SK-N-SH treated with all-trans-retinoic acid at 6 μM for 48 hours (cell line): ENCODE measurements around the gene GALNT3.

Source experiments
- ATAC-seq: fragments of 200-7000 bp; cut with Tn5 transposase; 3 replicates; pipeline ENCODE4 v1.9.1; 2020; ENCODE audit warnings: mild to moderate bottlenecking, moderate library complexity
- ARNTL ChIP-seq: fragments of 450-650 bp; formaldehyde crosslinking; IDR thresholded peaks from 2 replicates; pipeline ENCODE4 v1.5.0; 2020; ENCODE audit warnings: low read depth, mild to moderate bottlenecking, moderate library complexity, borderline replicate concordance
- BACH2 ChIP-seq: fragments of 250-450 bp; sonication (Bioruptor Pico); IDR thresholded peaks from 2 replicates; pipeline ENCODE4 v1.9.0; 2021; ENCODE audit warnings: mild to moderate bottlenecking, borderline replicate concordance
- CSDC2 ChIP-seq: fragments of 250-450 bp; sonication (Bioruptor Pico); IDR thresholded peaks from 2 replicates; pipeline ENCODE4 v1.5.0; 2020; ENCODE audit warnings: mild to moderate bottlenecking, moderate library complexity
- ESRRG ChIP-seq: fragments of 250-450 bp; sonication (Bioruptor Pico); IDR thresholded peaks from 2 replicates; pipeline ENCODE4 v1.6.1; 2021; ENCODE audit warnings: mild to moderate bottlenecking
- GLIS3 ChIP-seq: fragments of 250-450 bp; sonication (Bioruptor Pico); IDR thresholded peaks from 2 replicates; pipeline ENCODE4 v1.5.0; 2020; ENCODE audit warnings: mild to moderate bottlenecking, moderate library complexity
- PPARA ChIP-seq: fragments of 250-450 bp; sonication (Bioruptor Pico); IDR thresholded peaks from 2 replicates; pipeline ENCODE4 v1.5.0; 2020; ENCODE audit warnings: mild to moderate bottlenecking, borderline replicate concordance
- RARB ChIP-seq: fragments of 250-450 bp; sonication (Bioruptor Pico); IDR thresholded peaks from 2 replicates; pipeline ENCODE4 v1.8.0; 2021; ENCODE audit warnings: mild to moderate bottlenecking, moderate library complexity
- SNAI2 ChIP-seq: fragments of 250-450 bp; sonication (Bioruptor Pico); IDR thresholded peaks from 2 replicates; pipeline ENCODE4 v1.5.0; 2020; ENCODE audit warnings: mild to moderate bottlenecking, moderate library complexity
- TCF4 ChIP-seq: fragments of 250-450 bp; sonication (Bioruptor Pico); IDR thresholded peaks from 2 replicates; pipeline ENCODE4 v1.8.0; 2021; ENCODE audit warnings: mild to moderate bottlenecking, moderate library complexity, borderline replicate concordance
- ZC3H10 ChIP-seq: fragments of 250-450 bp; sonication (Bioruptor Pico); IDR thresholded peaks from 2 replicates; pipeline ENCODE4 v1.5.1; 2021; ENCODE audit warnings: mild to moderate bottlenecking, moderate library complexity
- ZFP30 ChIP-seq: fragments of 450-650 bp; formaldehyde crosslinking; IDR thresholded peaks from 2 replicates; pipeline ENCODE4 v1.5.0; 2022; ENCODE audit warnings: mild to moderate bottlenecking, moderate library complexity
- ZNF565 ChIP-seq: fragments of 450-650 bp; formaldehyde crosslinking; conservative IDR thresholded peaks from 2 replicates; pipeline ENCODE4 v1.5.0; 2020; ENCODE audit warnings: low read depth, mild to moderate bottlenecking, moderate library complexity
- ZNF8 ChIP-seq: fragments of 450-650 bp; formaldehyde crosslinking; IDR thresholded peaks from 2 replicates; pipeline ENCODE4 v1.5.0; 2020; ENCODE audit warnings: mild to moderate bottlenecking, moderate library complexity
- TF ChIP-seq, protein P1 (sequence below): fragments of 250-450 bp; sonication (Bioruptor Pico); IDR thresholded peaks from 2 replicates; pipeline ENCODE4 v1.5.0; 2020; ENCODE audit warnings: mild to moderate bottlenecking, moderate library complexity
- TF ChIP-seq, protein P2 (sequence below): fragments of 250-450 bp; sonication (Bioruptor Pico); IDR thresholded peaks from 2 replicates; pipeline ENCODE4 v1.8.0; 2021; ENCODE audit warnings: low read depth, mild to moderate bottlenecking, moderate library complexity, borderline replicate concordance
- TF ChIP-seq, protein P3 (sequence below): fragments of 250-450 bp; sonication (Bioruptor Pico); IDR thresholded peaks from 2 replicates; pipeline ENCODE4 v1.5.1; 2020; ENCODE audit warnings: low read depth, mild to moderate bottlenecking, moderate library complexity

The GALNT3 gene

DNA sequence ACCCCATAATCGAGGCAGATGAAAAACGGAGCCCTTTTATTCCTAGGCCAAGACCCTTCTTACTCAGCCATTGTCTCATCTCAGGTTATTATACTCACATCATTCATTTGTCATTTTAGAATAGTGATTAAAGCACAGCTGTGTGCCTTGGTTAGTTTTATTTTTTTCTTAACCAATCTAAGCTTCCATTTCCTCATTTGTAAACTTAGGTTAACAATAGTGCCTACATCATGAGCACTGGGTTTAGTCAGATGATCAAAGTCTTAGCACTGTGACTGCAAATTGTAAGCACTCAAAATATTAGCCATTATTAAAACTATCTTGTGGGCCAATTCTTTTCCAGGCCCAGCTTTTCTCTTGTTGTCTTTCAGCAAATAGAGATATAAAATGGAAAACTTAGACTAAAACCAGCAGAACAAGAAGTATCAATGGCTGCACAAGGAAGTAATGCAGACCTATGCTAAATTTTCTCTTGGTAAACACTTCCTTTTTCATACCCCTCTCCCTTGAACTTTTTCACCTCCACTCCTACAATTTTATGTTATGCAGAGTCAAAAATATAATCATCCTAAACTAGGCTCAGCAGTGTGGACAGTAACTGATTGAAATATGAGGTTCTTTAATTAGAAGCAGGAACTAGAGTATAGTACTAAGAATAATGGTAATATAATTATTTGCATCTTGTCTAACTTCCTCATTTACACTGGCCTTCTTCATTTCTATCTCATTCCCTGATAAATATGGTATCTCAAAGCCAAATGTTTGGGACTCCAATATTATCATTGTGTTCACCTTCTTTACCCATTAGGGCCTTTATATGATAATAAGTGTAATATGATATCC lies 21.5 kb upstream of the GALNT3 start:
- no peak for TF ChIP-seq RARB
- TF ChIP-seq, protein P1, sequence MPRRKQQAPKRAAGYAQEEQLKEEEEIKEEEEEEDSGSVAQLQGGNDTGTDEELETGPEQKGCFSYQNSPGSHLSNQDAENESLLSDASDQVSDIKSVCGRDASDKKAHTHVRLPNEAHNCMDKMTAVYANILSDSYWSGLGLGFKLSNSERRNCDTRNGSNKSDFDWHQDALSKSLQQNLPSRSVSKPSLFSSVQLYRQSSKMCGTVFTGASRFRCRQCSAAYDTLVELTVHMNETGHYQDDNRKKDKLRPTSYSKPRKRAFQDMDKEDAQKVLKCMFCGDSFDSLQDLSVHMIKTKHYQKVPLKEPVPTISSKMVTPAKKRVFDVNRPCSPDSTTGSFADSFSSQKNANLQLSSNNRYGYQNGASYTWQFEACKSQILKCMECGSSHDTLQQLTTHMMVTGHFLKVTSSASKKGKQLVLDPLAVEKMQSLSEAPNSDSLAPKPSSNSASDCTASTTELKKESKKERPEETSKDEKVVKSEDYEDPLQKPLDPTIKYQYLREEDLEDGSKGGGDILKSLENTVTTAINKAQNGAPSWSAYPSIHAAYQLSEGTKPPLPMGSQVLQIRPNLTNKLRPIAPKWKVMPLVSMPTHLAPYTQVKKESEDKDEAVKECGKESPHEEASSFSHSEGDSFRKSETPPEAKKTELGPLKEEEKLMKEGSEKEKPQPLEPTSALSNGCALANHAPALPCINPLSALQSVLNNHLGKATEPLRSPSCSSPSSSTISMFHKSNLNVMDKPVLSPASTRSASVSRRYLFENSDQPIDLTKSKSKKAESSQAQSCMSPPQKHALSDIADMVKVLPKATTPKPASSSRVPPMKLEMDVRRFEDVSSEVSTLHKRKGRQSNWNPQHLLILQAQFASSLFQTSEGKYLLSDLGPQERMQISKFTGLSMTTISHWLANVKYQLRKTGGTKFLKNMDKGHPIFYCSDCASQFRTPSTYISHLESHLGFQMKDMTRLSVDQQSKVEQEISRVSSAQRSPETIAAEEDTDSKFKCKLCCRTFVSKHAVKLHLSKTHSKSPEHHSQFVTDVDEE (CRISPR knock-in tag): no peak
- TF ChIP-seq ZNF8 (CRISPR knock-in tag): no peak
- TF ChIP-seq, protein P2, sequence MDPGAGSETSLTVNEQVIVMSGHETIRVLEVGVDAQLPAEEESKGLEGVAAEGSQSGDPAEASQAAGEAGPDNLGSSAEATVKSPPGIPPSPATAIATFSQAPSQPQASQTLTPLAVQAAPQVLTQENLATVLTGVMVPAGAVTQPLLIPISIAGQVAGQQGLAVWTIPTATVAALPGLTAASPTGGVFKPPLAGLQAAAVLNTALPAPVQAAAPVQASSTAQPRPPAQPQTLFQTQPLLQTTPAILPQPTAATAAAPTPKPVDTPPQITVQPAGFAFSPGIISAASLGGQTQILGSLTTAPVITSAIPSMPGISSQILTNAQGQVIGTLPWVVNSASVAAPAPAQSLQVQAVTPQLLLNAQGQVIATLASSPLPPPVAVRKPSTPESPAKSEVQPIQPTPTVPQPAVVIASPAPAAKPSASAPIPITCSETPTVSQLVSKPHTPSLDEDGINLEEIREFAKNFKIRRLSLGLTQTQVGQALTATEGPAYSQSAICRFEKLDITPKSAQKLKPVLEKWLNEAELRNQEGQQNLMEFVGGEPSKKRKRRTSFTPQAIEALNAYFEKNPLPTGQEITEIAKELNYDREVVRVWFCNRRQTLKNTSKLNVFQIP: no peak
- no peak for ATAC-seq

DNA sequence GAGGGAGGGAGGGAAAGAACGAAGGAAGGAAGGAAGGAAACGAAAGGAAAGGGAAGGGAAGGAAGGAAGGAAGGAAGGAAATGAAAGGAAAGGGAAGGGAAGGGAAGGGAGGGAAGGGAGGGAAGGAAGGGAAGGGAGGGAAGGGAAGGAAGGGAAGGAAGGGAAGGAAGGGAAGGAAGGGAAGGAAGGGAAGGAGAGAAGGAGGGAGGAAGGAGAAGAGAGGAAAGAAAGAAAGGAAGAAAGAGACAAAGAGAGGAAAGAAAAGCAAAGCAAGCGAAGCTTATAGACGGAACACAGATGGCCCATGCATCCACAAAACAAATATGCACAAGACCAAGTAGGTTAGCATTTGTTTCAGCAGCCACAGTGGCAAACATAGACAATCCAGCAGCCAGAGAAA lies 20.4 kb upstream of the GALNT3 start:
- no peak for ATAC-seq
- TF ChIP-seq ZFP30 (CRISPR knock-in tag) (no peak), PPARA (CRISPR knock-in tag) (no peak), ZNF565 (no peak), SNAI2 (no peak), ZNF8 (CRISPR knock-in tag) (no peak), ARNTL (CRISPR knock-in tag) (no peak)
- TF ChIP-seq, protein P2: no peak

DNA sequence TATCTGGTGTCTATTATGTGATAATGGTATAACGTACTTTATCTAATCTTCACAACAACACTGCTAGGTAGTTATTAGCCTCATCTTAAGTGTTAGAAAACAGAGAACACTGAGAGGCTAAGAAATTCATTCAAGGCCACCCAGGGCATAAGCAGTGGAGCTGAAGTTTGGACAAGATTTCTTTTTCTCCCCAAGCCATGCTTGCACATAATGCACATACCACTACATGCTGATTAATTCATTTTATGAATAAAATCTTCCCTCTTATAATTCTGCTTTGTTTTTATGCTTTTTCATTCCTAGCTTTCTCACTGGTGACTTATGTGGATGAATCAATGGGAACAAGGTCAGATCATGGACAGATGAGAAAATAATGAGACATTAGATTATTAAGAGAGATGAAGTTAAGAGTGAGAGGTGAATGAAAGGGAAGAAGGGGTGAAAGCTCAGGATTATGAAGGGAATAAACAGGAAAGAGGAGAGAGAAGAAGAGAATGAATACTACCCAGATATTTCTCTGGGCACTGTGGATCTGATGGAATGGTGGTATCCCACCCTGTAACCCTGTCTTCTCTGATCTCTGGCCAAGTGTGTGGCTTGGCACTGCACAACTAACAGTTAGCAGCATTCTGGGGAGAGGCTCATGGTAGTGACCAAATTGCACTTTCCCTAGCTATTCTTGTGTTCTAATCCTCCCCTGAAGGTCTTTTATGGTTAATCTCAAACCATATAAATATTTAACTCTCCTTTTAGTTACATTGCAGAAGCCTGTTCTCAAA lies 17.7 kb upstream of the GALNT3 start:
- ATAC-seq: no peak
- TF ChIP-seq ARNTL (CRISPR knock-in tag) (no peak), ZNF565 (no peak), ZC3H10 (CRISPR knock-in tag) (no peak), TCF4 (no peak), ZNF8 (CRISPR knock-in tag) (no peak), ESRRG (CRISPR knock-in tag) (no peak), CSDC2 (no peak), GLIS3 (CRISPR knock-in tag) (no peak), ZFP30 (CRISPR knock-in tag) (no peak)
- TF ChIP-seq, protein P1 (CRISPR knock-in tag): no peak
- TF ChIP-seq, protein P3, sequence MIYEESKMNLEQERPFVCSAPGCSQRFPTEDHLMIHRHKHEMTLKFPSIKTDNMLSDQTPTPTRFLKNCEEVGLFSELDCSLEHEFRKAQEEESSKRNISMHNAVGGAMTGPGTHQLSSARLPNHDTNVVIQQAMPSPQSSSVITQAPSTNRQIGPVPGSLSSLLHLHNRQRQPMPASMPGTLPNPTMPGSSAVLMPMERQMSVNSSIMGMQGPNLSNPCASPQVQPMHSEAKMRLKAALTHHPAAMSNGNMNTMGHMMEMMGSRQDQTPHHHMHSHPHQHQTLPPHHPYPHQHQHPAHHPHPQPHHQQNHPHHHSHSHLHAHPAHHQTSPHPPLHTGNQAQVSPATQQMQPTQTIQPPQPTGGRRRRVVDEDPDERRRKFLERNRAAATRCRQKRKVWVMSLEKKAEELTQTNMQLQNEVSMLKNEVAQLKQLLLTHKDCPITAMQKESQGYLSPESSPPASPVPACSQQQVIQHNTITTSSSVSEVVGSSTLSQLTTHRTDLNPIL (CRISPR knock-in tag): no peak

DNA sequence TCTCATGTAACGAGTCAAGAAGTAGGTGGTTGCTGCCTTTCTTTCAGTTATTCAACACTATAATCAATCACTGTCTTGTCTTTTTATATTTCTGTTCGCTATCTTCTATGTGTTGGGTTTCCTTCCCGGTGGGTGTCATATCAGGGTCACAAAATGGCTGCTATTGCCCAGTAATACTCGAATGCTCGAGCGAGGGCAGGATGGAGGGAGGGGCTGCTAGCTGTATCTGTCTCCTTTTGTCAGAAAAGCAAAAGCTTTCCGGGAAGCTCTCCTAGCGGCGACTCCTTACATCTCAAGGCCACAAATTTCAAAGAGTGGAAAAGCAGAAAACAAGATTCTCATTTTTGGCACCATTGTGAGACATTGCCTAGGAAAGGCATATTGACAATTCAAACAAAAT lies 16.4 kb upstream of the GALNT3 start:
- no peak for TF ChIP-seq ZFP30 (CRISPR knock-in tag)
- no peak for TF ChIP-seq BACH2 (CRISPR knock-in tag)
- no peak for TF ChIP-seq GLIS3 (CRISPR knock-in tag)
- ATAC-seq: no peak
